GM12874 (cell line): ENCODE measurements around the gene CLSTN3.

Source experiments
- CTCF ChIP-seq: IDR thresholded peaks from 2 replicates; pipeline ENCODE4 v1.5.1; 2011; ENCODE audit warnings: low read depth, mild to moderate bottlenecking, control low read depth, low read length, moderate library complexity; ENCODE audit not compliant: insufficient read depth

Gene CLSTN3

GRCh38 chr12:7205091-7205490, 74.9 kb downstream of the CLSTN3 start:
- no peak for TF ChIP-seq CTCF

GRCh38 chr12:7206691-7207090, 76.5 kb downstream of the CLSTN3 start:
- TF ChIP-seq CTCF, result no peak

GRCh38 chr12:7207866-7208625, 77.9 kb downstream of the CLSTN3 start:
- no peak for TF ChIP-seq CTCF
